ENCODE data around the gene WASF3.

DNA sequence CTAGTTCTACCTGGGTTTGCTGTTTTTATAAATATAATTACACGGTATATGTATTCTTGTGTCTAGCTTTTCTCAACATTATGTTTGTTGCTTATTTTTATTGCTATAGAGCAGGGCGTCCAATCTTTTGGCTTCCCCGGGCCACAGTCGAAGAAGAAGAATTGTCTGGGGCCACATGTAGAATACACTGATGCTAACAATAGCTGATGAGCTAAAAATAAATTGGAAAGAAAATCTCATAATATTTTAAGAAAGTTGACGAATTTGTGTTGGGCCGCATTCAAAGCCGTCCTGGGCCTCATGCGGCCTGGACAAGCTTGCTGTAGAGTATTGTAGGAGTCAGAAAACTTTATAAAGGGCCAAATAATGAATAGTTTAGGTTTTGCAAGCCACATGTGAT lies 169.2 kb downstream of the WASF3 start:
- no peak for TF ChIP-seq POLR2A (IDR thresholded peaks at IDR 0.05; ENCODE audit: borderline replicate concordance, extremely low read depth, insufficient read depth, insufficient read length)
- no peak for TF ChIP-seq JUND (IDR thresholded peaks at IDR 0.05)
- TF ChIP-seq SIN3A (IDR thresholded peaks at IDR 0.05; ENCODE audit: low read depth) = no peak
- TF ChIP-seq, protein P1, sequence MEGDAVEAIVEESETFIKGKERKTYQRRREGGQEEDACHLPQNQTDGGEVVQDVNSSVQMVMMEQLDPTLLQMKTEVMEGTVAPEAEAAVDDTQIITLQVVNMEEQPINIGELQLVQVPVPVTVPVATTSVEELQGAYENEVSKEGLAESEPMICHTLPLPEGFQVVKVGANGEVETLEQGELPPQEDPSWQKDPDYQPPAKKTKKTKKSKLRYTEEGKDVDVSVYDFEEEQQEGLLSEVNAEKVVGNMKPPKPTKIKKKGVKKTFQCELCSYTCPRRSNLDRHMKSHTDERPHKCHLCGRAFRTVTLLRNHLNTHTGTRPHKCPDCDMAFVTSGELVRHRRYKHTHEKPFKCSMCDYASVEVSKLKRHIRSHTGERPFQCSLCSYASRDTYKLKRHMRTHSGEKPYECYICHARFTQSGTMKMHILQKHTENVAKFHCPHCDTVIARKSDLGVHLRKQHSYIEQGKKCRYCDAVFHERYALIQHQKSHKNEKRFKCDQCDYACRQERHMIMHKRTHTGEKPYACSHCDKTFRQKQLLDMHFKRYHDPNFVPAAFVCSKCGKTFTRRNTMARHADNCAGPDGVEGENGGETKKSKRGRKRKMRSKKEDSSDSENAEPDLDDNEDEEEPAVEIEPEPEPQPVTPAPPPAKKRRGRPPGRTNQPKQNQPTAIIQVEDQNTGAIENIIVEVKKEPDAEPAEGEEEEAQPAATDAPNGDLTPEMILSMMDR (IDR thresholded peaks at IDR 0.05 in 2 of 3, conservative IDR thresholded peaks at IDR 0.05 in 1 of 3; ENCODE audit: borderline replicate concordance in 1 of 3, insufficient read depth in 1 of 3, low read depth in 2 of 3, low read length in 2 of 3) = no peak
- no peak for TF ChIP-seq EZH2phosphoT487 (IDR thresholded peaks at IDR 0.05; ENCODE audit: borderline replicate concordance)
- TF ChIP-seq FOSL1 (IDR thresholded peaks at IDR 0.05; ENCODE audit: low read depth) = no peak
- TF ChIP-seq, protein P2, sequence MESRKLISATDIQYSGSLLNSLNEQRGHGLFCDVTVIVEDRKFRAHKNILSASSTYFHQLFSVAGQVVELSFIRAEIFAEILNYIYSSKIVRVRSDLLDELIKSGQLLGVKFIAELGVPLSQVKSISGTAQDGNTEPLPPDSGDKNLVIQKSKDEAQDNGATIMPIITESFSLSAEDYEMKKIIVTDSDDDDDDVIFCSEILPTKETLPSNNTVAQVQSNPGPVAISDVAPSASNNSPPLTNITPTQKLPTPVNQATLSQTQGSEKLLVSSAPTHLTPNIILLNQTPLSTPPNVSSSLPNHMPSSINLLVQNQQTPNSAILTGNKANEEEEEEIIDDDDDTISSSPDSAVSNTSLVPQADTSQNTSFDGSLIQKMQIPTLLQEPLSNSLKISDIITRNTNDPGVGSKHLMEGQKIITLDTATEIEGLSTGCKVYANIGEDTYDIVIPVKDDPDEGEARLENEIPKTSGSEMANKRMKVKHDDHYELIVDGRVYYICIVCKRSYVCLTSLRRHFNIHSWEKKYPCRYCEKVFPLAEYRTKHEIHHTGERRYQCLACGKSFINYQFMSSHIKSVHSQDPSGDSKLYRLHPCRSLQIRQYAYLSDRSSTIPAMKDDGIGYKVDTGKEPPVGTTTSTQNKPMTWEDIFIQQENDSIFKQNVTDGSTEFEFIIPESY (IDR thresholded peaks at IDR 0.05; ENCODE audit: extremely low read depth, insufficient replicate concordance, low read length) = no peak
- TF ChIP-seq, protein P3, sequence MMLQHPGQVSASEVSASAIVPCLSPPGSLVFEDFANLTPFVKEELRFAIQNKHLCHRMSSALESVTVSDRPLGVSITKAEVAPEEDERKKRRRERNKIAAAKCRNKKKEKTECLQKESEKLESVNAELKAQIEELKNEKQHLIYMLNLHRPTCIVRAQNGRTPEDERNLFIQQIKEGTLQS (IDR thresholded peaks at IDR 0.05) = no peak
- TF ChIP-seq EZH2 (IDR thresholded peaks at IDR 0.05) = no peak
- no peak for TF ChIP-seq TCF7L2 (IDR thresholded peaks at IDR 0.05; ENCODE audit: borderline replicate concordance, extremely low read depth, insufficient read depth, insufficient read length)
- TF ChIP-seq, protein P4, sequence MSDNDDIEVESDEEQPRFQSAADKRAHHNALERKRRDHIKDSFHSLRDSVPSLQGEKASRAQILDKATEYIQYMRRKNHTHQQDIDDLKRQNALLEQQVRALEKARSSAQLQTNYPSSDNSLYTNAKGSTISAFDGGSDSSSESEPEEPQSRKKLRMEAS (IDR thresholded peaks at IDR 0.05) = no peak
